SKM-1 (cell line): ENCODE measurements around the gene POLD1.
"Not testable (repeated sequence)": the region's sequence is repeated elsewhere in the genome, so short reads cannot be mapped to it uniquely, and the experiment has no call there.

Experiments used
- DNase-seq: peaks from one replicate; lab custom pipeline; 2025; ENCODE audit not compliant: unreplicated experiment; lab: John Stamatoyannopoulos, UW

The POLD1 gene

DNA sequence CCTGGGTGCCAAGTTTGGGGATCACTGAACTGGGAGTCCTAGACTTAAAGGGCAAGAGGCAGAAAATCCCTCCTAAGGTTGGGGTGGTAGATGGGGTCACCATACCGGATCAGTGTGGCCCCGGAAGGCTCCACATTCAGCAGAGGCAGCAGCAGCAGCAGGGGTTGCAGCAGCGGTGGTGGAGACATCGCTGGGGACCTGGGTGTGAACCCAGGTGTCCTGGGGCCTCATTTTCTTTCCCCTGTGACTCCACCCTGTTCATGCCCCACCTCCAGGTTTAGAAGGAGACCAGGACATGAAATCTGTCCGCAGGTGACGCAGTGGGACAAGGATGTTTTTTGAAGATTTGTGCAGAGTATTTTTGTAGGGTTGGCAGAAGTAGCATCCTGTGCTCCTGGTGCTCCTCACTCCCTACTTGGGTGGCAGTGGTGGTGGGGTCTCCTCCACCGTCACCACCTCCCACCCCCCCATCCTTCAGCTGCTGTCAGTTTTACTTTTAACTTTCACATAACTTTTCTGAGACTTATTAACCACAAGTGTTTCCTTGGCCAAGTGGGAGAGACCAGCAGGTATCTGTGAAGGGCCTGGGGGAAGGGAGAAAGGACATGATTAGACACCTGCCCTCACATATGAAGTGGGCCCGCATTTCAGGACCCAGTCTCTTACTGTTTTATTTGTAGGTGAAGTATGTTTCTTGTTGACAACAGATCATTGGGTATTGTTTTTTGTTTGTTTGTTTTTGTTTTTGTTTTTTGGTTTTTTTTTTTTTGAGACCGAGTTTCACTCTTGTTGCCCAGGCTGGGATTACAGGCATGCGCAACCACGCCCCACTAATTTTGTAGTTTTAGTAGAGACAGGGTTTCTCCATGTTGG lies 18.5 kb upstream of the POLD1 start, which contains the start of gene NAPSA:
Gene NAPSA (minus strand): TSS at position 206 of the 873 bp plus-strand sequence. CDS start 18 bp downstream, at position 188.
- no peak for DNase-seq

GRCh38 chr19:50368649-50369570 lies 15.2 kb upstream of the POLD1 start:
- DNase-seq, result peak; percentile 27

DNA sequence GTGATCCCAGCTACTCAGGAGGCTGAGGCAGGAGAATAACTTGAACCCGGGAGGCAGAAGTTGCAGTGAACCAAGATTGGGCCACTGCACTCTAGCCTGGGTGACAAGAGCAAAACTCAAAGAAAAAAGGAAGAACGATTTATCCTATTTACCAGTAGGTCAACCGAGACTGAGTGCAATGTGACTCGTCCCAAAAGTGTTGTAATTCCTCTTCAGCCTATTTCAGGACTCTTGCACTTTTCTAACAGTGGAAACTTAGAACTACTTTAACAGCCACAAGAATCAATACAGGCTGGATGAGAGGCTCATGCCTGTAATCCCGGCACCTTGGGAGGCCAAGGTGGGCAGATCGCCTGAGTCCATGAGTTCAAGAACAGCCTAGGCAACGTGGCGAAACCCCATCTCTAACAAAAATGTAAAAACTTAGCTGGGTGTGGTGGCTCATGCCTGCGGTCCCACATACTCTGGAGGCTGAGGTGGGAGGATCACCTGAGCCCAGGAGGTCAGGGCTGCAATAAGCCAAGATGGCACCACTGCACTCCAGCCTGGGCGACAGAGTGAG lies 12.2 kb upstream of the POLD1 start:
- DNase-seq, result peak; percentile 15

GRCh38 chr19:50376166-50377050 lies 7.7 kb upstream of the POLD1 start, which contains the start of gene NR1H2:
TSS of gene NR1H2 (plus strand) at chr19:50376457. CDS start at chr19:50377606, 1,149 bp downstream.
- peak; percentile 71 for DNase-seq

DNA sequence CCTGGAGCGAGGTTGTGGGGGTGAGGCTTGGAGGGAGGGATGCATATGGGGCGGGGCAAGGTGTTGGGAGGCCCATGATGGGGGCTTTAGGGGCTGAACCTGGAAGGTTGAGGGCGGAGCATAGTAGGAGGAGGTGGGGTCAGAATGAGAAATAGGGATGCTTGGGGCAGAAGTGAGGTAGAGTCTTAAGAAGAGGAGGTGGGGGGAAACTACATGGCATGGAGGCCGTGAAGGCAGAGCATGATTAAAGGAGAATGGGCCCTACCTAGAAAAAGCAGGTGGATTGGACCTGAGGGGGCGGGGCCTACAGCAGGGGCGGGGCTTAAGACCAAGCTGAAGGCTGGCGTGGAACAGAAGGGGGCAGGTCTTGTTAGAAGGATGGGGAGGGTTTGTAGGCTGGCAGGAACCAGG lies 7.1 kb upstream of the POLD1 start:
- no peak for DNase-seq

- DNase-seq, result no peak
Observed at GRCh38 chr19:50377517-50377916, 6.6 kb upstream of the POLD1 start.

DNA sequence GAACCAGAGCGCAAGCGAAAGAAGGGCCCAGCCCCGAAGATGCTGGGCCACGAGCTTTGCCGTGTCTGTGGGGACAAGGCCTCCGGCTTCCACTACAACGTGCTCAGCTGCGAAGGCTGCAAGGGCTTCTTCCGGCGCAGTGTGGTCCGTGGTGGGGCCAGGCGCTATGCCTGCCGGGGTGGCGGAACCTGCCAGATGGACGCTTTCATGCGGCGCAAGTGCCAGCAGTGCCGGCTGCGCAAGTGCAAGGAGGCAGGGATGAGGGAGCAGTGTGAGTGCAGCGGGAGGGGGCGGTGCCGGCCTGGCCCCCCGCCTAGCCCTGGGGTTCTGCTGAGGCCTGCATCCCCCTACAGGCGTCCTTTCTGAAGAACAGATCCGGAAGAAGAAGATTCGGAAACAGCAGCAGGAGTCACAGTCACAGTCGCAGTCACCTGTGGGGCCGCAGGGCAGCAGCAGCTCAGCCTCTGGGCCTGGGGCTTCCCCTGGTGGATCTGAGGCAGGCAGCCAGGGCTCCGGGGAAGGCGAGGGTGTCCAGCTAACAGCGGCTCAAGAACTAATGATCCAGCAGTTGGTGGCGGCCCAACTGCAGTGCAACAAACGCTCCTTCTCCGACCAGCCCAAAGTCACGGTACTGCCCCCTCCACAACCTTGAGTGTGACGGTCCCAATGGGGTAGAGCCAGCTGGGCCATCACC lies 5.8 kb upstream of the POLD1 start:
- DNase-seq, result no peak

DNA sequence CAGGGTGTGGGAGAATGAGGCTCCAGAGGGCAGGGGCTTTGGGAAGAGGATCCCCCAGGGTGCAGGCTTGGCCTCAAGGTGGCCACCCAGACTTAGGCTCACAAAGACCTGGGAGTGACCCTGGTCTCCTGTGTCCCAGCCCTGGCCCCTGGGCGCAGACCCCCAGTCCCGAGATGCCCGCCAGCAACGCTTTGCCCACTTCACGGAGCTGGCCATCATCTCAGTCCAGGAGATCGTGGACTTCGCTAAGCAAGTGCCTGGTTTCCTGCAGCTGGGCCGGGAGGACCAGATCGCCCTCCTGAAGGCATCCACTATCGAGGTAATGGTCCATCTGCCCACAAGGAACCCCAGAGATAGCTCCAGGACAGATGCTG lies 5.3 kb upstream of the POLD1 start:
- no peak for DNase-seq

DNA sequence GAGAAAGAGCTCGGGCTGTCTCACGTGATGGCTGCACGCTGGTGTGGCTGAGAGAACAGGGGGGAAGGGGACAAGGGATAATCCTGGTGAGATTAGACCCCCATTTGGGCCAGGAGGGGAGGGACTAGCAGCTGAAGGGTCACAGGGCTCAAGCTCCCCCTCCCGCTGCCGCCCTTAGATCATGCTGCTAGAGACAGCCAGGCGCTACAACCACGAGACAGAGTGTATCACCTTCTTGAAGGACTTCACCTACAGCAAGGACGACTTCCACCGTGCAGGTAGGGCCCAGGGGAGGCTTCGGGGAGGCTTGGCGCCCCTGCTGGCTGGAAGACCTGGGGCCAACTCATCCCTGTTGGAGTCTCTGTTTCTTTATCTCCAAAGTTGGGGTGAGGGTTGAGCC lies 4.5 kb upstream of the POLD1 start:
- no peak for DNase-seq

DNA sequence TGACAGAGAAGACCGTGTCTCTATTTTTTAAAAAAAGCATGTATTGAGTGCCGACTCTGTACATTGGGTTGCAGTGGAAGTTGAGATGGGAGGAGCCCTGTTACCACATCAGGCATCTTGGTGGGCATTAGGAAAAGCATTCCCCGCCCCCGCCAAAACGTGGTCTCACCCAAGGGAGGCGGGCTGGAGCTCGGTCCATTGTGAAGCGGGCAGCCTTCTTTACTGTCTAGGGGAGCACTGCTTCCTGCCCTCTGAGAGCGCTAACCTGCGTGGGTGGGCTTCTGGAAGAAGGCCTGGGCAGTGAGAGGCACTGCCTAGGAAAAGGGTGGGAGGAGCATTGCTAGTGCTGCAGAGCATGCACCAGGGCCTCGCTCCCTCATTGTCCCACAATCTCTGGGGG lies 4.0 kb upstream of the POLD1 start:
- no peak for DNase-seq

- no peak for DNase-seq
Observed at GRCh38 chr19:50380751-50381151, 3.4 kb upstream of the POLD1 start.

- DNase-seq, result no peak
Observed at GRCh38 chr19:50381881-50382729, 2.0 kb upstream of the POLD1 start.

DNA sequence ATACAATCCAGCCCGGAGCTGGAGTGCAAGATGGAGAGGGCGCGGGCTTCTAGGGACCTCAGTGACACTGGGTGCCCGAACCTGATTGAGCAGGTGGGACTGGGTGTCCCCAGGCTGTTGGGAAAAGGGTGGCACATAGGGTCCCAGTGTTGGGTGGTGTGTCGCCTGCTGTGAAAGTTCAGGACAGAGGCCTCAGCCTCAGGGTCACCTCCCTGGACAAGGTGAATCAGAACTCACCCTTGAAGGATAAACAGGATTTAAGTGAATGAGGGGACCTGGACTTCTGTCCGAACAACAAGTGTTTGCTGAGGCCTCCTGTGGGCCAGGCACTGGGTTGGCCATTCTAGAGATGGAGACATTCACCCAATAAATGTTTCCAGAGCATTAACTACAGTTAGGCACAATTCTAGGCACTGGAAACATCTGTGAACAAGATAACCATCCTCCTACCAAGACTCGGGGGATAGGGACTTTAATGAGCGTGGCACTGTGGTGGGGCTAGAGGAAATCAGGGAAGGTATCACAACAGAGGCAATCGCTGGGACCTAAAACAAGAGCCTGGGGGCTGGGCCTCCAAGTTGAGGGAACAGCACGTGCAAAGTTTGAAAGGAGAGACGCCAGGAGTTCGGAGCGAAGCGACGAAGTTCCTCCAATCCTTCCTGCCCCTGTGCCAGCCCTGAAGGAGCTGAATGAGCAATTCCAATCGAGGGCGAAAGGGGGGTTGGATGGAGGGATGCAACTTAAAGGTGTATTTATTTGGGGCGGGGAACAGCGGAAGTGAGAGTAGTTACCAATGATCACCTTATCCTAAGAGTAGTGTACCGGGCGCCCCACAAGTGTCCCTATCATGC lies 921 bp upstream of the POLD1 start:
- no peak for DNase-seq

GRCh38 chr19:50384685-50385535 lies 763 bp downstream of the POLD1 start:
- DNase-seq, result no peak

DNA sequence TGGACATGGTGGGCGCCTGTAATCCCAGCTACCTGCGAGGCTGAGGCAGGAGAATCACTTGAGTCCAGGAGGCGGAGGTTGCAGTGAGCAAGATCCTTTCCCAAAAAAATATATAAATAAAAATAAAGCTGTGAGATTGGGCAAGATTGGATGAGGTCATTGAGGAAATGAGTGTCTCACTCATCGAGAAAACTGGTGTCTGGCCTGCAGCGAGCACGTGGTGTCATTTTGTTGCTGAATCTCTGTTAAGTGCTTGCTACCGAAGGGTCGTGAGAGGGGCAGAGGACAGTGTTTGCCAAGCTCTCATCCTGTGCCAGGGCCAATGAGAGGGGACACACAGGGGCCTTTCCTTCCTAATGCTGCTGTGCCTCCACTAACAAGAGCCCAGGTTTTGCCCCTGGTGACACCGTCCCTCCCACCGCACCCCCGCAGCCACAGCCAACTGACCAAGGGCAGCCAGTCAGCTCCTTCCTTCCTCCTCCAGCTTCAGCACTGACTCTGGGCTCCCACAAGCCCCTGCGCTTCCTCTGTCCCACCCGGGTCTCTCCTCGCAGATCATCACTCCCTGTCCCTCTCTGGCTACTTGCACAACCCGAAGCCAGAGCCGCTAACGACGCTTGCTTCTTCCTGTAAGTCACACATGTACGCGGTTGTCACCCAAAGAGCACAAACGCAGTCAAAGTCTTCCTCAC lies 3.2 kb downstream of the POLD1 start:
- DNase-seq, result no peak

GRCh38 chr19:50387868-50388245 lies 3.7 kb downstream of the POLD1 start:
- no peak for DNase-seq

- not testable (repeated sequence) for DNase-seq
Observed at GRCh38 chr19:50390295-50390694, 6.1 kb downstream of the POLD1 start.
